GM13977 (cell line): Measurements from ENCODE around the gene RIMBP2.

Experiments used
- DNase-seq: peaks from one replicate; pipeline ENCODE4 v3.0.0; 2012; ENCODE audit warnings: low spot score
- CTCF ChIP-seq: IDR thresholded peaks from 2 replicates; pipeline ENCODE4 v1.5.1; 2012; ENCODE audit warnings: mild to moderate bottlenecking, control low read depth; ENCODE audit not compliant: insufficient read depth; ENCODE audit errors: extremely low read depth, missing control alignments
- in situ Hi-C: fragments of 300-500 bp; cut with MboI; formaldehyde crosslinking; loops from one replicate; pipeline ENCODE4 v1.12.0; 2022; ENCODE audit warnings: low sequenced_read_pairs, low pct_unique_long_range_greater_than_20kb, mixed read lengths, inconsistent platforms; ENCODE audit not compliant: unreplicated experiment

RIMBP2 gene

GRCh38 chr12:130640496-130640895, 75.6 kb downstream of the RIMBP2 start:
- in situ Hi-C loops, result no loop called here
- DNase-seq, result no peak
- TF ChIP-seq CTCF, result no peak

- no peak for DNase-seq
- no peak for TF ChIP-seq CTCF
- in situ Hi-C loops, result no loop called here
Observed at GRCh38 chr12:130639476-130640424, 76.3 kb downstream of the RIMBP2 start.

- no peak for DNase-seq
- TF ChIP-seq CTCF, result no peak
- in situ Hi-C loops, result no loop called here
Observed at GRCh38 chr12:130636370-130636769, 79.7 kb downstream of the RIMBP2 start.

GRCh38 chr12:130634866-130635265, 81.2 kb downstream of the RIMBP2 start:
- TF ChIP-seq CTCF, result no peak
- no peak for DNase-seq
- in situ Hi-C loops, result no loop called here

GRCh38 chr12:130633771-130634170, 82.3 kb downstream of the RIMBP2 start:
- no peak for DNase-seq
- TF ChIP-seq CTCF, result no peak
- in situ Hi-C loops, result no loop called here

- no peak for DNase-seq
- no peak for TF ChIP-seq CTCF
- in situ Hi-C loops, result no loop called here
Observed at GRCh38 chr12:130632642-130633041, 83.5 kb downstream of the RIMBP2 start.
